Natural killer cell treated with Interleukin-12 subunit alpha and Interleukin-12 subunit beta and Interleukin-15 and Interleukin-18, amount 100 ng/mL, for 72 hours (primary cell): Measurements from ENCODE around the gene MAP7. TPM values are rescaled to one million over a fixed set of nuclear protein-coding genes. Genes with fewer than 3 reads are reported as not detected.
"Not testable (repeated sequence)": the region's sequence is repeated elsewhere in the genome, so short reads cannot be mapped to it uniquely, and the experiment has no call there.

Source experiments
- ATAC-seq, 2 donors: fragments of 150-1000 bp; cut with Tn5 transposase in 1 of 2; sonication (Bioruptor Pico), chemical (Tn5 transposase) in 1 of 2; 2 replicates each; pipeline ENCODE4 v1.10.0; 2021
- DNase-seq: peaks from one replicate; pipeline ENCODE4 v3.0.0; 2022; ENCODE audit warnings: low spot score
- H3K27ac Mint-ChIP-seq, 2 donors: 1 replicate in 1 of 2; 2 replicates in 1 of 2; pipeline ENCODE4 v1.8.0; 2022; ENCODE audit warnings: mixed read lengths in 2 of 2, mild to moderate bottlenecking in 1 of 2, moderate library complexity in 1 of 2
- H3K27me3 Mint-ChIP-seq, 2 donors: 1 replicate in 1 of 2; 2 replicates in 1 of 2; pipeline ENCODE4 v1.8.0; 2022; ENCODE audit warnings: mixed read lengths in 2 of 2
- H3K36me3 Mint-ChIP-seq: one replicate; pipeline ENCODE4 v1.8.0; 2022; ENCODE audit warnings: mixed read lengths
- H3K4me1 Mint-ChIP-seq, 2 donors: 1 replicate in 1 of 2; 2 replicates in 1 of 2; pipeline ENCODE4 v1.8.0; 2022; ENCODE audit warnings: low read depth in 2 of 2, mixed read lengths in 2 of 2, mild to moderate bottlenecking in 1 of 2
- H3K4me3 Mint-ChIP-seq: one replicate; pipeline ENCODE4 v1.8.0; 2022; ENCODE audit warnings: mixed read lengths
- H3K9me3 Mint-ChIP-seq: 2 replicates; pipeline ENCODE4 v1.8.0; 2022; ENCODE audit warnings: mixed read lengths
- total RNA-seq, 2 donors: library from RNA; stranded (reverse); gene quantifications; one replicate each; pipeline ENCODE4 v1.2.3, GENCODE V29; 2022

The MAP7 gene
- total RNA-seq, 2 donors from 2014 or later = 0.73 to 0.83 TPM

DNA sequence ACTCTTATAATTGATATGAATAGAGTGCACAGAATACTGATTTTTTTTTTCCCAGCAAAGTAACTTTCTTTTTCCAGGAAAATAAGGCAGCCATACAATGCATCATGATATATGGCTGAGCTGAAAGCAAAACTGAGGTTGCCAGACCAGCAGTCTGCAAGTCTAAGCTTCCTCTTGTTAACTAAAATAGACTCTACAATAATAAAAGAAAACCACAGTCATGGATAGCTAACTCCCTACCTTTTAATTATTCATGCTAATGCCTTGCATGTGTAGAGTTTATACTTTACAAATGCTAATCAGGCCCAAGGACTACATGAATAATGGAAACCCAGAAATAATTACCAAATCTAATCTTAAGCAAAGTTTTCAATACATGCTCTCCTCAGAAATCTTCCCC, 47.4 kb downstream of the MAP7 start:
- Mint-ChIP-seq H3K27ac (no peak overlapping the region), H3K4me1 (no peaks in the 10 kb centered on the region), H3K4me3 (no peak overlapping the region), H3K27me3 (peaks cover 2 to 16% of the 10 kb centered on the region in 2 donors), H3K9me3 (no peaks in the 10 kb centered on the region), H3K36me3 (no peaks in the 10 kb centered on the region)
- no peak for ATAC-seq
- DNase-seq = no peak

DNA sequence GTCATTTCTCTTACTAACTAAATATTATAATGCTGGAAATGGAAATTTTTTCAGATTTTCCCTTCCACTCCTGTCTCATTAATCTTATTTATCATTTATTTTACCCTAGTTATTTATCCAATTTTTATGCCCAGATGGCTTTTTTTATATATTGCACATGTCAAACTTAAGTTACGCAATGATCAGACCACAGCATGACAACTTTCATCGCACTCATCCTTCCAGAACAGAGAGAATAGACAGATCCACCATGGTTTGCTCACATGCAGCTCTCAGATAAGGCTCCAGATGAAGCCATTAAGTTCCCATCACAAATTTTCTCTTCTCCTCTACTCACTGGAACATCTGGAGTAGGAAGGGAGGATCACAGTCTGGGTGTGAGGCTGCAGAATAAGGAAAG, 48.7 kb downstream of the MAP7 start:
- Mint-ChIP-seq H3K4me3 (no peak overlapping the region), H3K4me1 (no peaks in the 10 kb centered on the region), H3K27ac (no peak overlapping the region), H3K36me3 (no peaks in the 10 kb centered on the region), H3K9me3 (no peaks in the 10 kb centered on the region), H3K27me3 (peaks cover 2 to 15% of the 10 kb centered on the region in 2 donors)
- ATAC-seq (no peak), DNase-seq (no peak)

DNA sequence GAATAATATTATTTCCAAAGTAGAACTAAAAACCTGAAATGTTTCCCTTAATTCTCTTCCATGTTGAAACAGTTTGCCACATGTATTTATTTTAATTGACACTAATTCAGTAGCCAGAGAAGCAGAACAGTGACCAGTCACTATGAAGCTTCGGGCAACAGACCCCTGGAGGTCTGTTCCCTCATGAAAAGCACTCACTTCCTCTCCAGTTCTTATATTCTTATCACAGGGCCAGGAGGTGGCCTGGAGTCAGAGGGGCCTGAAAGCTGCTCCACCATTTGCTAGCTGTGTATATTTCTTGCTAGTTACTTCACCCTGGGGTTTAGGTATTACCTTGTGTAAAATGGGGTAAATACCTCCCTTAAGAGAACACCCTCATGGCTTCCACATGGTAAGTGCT, 49.1 kb downstream of the MAP7 start:
- DNase-seq (no peak), ATAC-seq (no peak)
- Mint-ChIP-seq H3K4me3 (no peak overlapping the region), H3K4me1 (no peaks in the 10 kb centered on the region), H3K27ac (no peak overlapping the region), H3K27me3 (peaks cover under 1 to 11% of the 10 kb centered on the region in 2 donors), H3K9me3 (no peaks in the 10 kb centered on the region), H3K36me3 (no peaks in the 10 kb centered on the region)

DNA sequence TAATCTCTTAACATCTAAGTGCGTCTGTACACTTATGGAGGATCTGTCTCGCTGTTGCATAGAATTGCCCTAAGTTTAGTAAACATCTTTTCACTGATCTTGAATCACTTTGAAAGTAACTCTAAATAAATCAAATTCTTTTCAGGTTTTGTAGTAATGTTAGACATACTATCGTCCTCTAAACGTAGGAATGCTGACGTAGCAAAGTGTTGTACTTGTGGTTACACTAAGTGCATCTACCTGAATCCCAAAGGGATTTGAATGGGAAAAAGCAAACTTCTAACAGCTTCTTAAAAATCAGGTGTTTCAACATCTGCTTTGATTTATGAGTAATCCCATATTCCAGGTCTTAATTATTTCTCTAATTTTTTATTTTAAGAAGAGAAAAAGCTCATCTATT, 49.8 kb downstream of the MAP7 start:
- Mint-ChIP-seq H3K4me1 (no peaks in the 10 kb centered on the region), H3K9me3 (no peaks in the 10 kb centered on the region), H3K27ac (no peak overlapping the region), H3K27me3 (peaks cover 0 to 8% of the 10 kb centered on the region in 2 donors), H3K36me3 (no peaks in the 10 kb centered on the region), H3K4me3 (no peak overlapping the region)
- DNase-seq (no peak), ATAC-seq (no peak)

DNA sequence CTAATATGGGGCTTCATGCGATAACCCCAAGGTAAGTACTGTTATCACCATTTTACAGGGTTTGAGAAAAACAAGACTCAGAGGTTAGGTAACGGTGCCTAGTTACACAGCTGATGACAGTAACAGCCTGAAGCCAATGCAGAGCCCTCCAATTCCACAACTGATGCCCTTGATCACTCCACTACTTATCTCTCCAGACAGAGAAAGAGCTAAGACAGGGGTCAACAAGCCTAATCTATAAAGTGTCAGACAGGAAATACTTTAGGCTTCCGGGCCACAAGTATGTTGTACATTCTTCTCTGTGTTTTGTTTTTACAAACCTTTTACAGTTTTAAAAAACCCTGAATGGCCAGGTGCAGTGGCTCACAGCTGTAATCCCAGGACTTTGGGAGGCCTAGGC, 50.9 kb downstream of the MAP7 start:
- no peak overlapping the region for H3K27ac Mint-ChIP-seq
- H3K27me3 Mint-ChIP-seq = peaks cover 2 to 8% of the 10 kb centered on the region in 2 donors

DNA sequence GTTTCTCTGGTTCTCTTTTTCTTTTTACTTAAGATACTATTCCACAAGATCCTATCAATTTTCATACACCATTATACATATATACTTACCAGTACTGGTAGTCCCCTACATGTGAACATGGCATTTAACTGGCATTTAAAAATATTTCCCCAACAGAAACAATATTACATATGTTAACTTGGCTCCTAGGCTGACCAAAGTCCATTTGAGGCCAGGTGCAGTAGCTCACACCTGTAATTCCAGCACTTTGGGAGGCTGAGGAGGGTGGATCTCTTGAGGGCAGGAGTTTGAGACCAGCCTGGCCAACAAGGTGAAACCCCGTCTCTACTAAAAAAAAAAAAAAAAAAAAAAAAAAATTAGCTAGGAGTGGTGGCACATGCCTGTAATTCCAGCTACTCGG, 53.8 kb downstream of the MAP7 start:
- not testable (repeated sequence) for H3K4me1 Mint-ChIP-seq, H3K9me3 Mint-ChIP-seq, DNase-seq, H3K27ac Mint-ChIP-seq, ATAC-seq, H3K4me3 Mint-ChIP-seq, H3K36me3 Mint-ChIP-seq, H3K27me3 Mint-ChIP-seq

More for the DNA sequence above, 50.9 kb downstream of the MAP7 start:
- ATAC-seq = no peak
- no peak for DNase-seq
- H3K4me3 Mint-ChIP-seq = no peak overlapping the region
- no peaks in the 10 kb centered on the region for H3K36me3 Mint-ChIP-seq
- no peaks in the 10 kb centered on the region for H3K9me3 Mint-ChIP-seq
- H3K4me1 Mint-ChIP-seq = no peaks in the 10 kb centered on the region

DNA sequence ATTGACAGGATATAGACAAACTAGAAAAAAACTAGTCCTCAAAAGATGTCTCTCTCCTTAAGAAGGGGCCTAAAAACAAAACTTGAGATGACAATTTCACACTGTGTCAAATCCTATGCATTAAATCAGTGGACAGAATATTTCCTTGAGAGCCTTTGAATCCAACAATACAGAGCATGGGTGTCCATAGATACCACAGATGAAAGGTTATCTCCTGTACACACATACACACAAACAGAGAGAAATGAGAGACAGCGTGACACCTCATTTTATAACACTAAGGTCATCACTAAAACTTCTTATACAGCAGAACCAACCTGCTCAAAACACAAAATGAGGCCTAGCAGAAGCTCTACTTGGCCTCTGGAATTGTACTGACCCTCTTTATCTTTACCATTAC, 55.5 kb downstream of the MAP7 start:
- ATAC-seq (no peak), DNase-seq (no peak)
- Mint-ChIP-seq H3K4me3 (no peak overlapping the region), H3K27ac (no peak overlapping the region), H3K36me3 (no peaks in the 10 kb centered on the region), H3K4me1 (no peaks in the 10 kb centered on the region), H3K27me3 (peaks cover 4 to 9% of the 10 kb centered on the region in 2 donors), H3K9me3 (no peaks in the 10 kb centered on the region)

DNA sequence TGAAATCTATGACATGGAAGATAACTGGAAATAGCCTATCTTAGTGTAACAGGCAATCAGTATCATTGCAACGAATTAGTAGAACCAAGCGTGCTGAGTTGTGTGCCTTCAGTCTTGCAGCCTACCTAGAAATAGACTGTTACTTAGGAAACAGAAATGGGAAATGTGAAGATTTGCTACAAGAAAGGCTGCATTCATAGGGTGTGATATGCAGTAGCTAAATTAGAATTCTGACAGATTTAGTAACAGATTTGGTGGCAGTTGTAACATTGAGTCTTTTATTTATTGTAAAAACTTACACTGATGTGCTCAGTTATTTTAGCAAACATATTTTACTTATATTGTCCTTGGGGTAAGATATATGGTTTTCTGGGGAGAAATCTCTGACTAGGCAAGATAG, 56.2 kb downstream of the MAP7 start:
- H3K27me3 Mint-ChIP-seq = peaks cover 4 to 9% of the 10 kb centered on the region in 2 donors
- H3K27ac Mint-ChIP-seq = no peak overlapping the region
- no peak for DNase-seq
- H3K9me3 Mint-ChIP-seq = no peaks in the 10 kb centered on the region
- no peak for ATAC-seq
- no peak overlapping the region for H3K4me3 Mint-ChIP-seq
- no peaks in the 10 kb centered on the region for H3K4me1 Mint-ChIP-seq
- no peaks in the 10 kb centered on the region for H3K36me3 Mint-ChIP-seq

DNA sequence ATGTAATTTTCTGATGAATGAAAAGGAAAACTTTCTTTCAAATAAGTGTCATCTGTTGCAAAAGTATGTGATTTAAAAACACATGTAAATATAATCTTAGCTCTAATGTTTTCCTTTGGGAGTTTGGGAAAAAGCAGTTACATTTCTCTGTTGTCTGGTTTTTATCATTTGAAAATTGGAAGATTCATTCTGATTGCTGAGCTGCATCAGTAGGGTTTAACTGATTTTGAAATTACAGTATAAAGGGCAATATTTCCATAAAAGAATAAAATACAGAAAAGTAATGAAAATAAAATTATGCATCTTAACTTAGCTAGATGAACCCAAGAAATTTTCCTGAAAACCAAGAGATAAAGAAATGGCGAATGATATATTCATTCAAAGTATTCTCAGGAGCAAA, 57.8 kb downstream of the MAP7 start:
- no peak for DNase-seq
- no peaks in the 10 kb centered on the region for H3K4me1 Mint-ChIP-seq
- H3K36me3 Mint-ChIP-seq = no peaks in the 10 kb centered on the region
- no peaks in the 10 kb centered on the region for H3K9me3 Mint-ChIP-seq
- no peak overlapping the region for H3K27ac Mint-ChIP-seq
- no peak for ATAC-seq
- H3K4me3 Mint-ChIP-seq = no peak overlapping the region
- H3K27me3 Mint-ChIP-seq = peaks cover 4 to 9% of the 10 kb centered on the region in 2 donors

DNA sequence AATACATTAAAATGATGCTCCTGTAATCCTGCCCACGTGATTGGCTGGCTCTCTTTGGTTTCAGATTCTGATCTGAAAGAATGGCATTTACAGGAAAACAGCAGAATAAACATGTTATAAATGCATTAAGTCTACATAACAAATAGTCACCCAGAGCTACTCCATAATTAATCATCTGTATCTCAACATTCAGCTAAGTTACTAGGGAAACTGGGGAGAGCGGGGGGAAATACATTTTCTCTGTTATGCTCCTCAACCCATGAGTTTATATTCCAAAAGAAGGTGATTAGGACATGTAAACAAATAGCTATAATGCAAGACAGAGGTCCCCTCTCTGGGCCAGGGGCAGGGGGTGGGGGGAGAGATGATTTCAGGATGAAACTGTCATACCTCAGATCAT, 58.5 kb downstream of the MAP7 start:
- H3K4me1 Mint-ChIP-seq = no peaks in the 10 kb centered on the region
- no peak overlapping the region for H3K4me3 Mint-ChIP-seq
- H3K36me3 Mint-ChIP-seq = no peaks in the 10 kb centered on the region
- ATAC-seq (no peak), DNase-seq (no peak)
- peaks cover 4 to 9% of the 10 kb centered on the region in 2 donors for H3K27me3 Mint-ChIP-seq
- H3K27ac Mint-ChIP-seq = no peak overlapping the region
- H3K9me3 Mint-ChIP-seq = no peaks in the 10 kb centered on the region

DNA sequence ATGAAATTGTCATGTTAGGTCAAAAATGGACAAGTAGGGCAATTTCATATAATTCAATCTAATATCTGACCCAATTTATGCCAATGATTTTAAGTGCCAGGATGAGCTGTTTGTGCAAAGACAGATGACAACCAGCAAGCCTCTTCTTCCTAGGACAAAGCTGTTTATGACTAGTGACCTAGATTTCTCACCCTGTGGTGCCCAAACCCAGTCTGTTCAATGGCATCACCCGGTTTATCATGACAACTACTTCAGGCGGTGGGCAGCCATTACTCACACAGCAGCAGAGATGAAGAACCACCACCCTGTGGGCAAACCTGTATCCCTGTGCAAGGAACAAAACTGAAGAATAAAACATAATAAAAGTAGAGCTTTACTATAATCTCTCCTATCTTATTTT, 59.0 kb downstream of the MAP7 start:
- Mint-ChIP-seq H3K9me3 (no peaks in the 10 kb centered on the region), H3K4me3 (no peak overlapping the region), H3K4me1 (no peaks in the 10 kb centered on the region), H3K27me3 (peaks cover 4 to 9% of the 10 kb centered on the region in 2 donors), H3K27ac (no peak overlapping the region), H3K36me3 (no peaks in the 10 kb centered on the region)
- ATAC-seq (no peak), DNase-seq (no peak)

DNA sequence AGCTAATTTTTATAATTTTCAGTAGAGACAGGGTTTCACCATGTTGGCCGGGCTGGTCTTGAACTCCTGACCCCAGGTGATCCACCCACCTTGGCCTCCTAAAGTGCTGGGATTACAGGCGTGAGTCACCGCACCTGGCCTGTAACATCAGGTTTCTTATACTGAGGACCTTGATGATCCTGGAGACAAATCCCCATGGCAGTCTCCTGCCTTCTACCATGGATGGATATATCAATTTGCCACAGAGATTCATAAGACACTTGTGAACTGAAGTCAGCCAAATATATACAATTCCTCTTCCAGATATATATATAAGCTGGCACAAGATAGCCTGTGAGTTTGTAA, 60.6 kb downstream of the MAP7 start:
- not testable (repeated sequence) for H3K9me3 Mint-ChIP-seq, H3K27ac Mint-ChIP-seq, H3K4me3 Mint-ChIP-seq, H3K4me1 Mint-ChIP-seq, H3K36me3 Mint-ChIP-seq, H3K27me3 Mint-ChIP-seq, DNase-seq, ATAC-seq

DNA sequence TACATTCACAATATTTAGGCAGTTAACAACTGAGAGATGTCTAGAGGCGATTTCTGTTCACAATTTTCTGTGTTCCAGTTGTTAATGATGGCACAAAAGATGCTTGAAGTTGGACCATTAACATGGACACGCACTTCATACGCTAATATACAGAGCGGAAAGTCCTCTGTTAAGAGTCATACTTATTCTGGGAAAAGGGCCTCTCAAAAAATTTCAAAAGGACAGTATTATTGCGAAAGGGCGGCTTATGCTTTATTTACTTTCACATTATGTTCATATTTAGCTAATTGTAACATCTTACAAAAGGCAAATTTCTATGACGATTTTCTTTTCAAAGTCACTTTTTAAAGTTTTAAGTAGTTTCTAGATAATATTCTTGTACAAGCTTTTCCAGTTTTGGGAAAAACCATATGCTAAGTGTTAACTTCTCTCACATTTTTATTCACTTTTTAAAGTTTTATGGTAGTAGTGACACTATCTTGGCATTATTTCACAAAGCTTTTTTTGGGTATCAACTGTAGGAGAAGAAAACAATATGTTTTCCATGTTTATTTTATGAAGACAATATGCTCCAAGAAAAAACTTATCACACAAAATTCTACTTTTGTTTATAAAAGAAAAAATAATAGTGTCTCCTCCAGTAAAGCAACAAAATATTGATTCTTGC, 62.3 kb downstream of the MAP7 start:
- no peak for ATAC-seq
- DNase-seq = no peak
- H3K4me1 Mint-ChIP-seq = no peaks in the 10 kb centered on the region
- H3K4me3 Mint-ChIP-seq = no peak overlapping the region
- H3K36me3 Mint-ChIP-seq = no peaks in the 10 kb centered on the region
- H3K27me3 Mint-ChIP-seq = peaks cover 0 to 9% of the 10 kb centered on the region in 2 donors
- H3K27ac Mint-ChIP-seq = no peak overlapping the region
- no peaks in the 10 kb centered on the region for H3K9me3 Mint-ChIP-seq

DNA sequence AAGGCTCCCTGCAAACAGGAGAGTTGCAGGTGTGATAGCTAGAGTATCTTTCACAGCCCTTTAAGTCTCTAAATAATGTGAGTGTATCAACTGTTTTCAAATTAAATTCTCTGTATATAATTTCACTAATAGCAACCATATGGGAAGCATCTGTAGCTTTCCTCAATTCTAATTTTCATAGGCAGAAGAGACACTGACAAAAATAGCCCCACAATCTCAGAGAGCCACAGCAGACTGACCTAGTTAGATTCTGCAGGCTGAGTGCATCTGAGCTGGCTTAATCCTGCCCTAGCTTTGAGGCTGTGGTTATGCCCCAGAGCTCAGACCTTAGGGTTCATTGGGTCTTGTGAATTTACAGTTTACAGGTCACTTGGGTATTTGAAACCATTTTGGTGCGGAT, 63.9 kb downstream of the MAP7 start:
- no peaks in the 10 kb centered on the region for H3K9me3 Mint-ChIP-seq
- peaks cover 3 to 8% of the 10 kb centered on the region in 2 donors for H3K27me3 Mint-ChIP-seq
- no peak for ATAC-seq
- H3K36me3 Mint-ChIP-seq = no peaks in the 10 kb centered on the region
- no peaks in the 10 kb centered on the region for H3K4me1 Mint-ChIP-seq
- no peak for DNase-seq
- no peak overlapping the region for H3K4me3 Mint-ChIP-seq
- H3K27ac Mint-ChIP-seq = no peak overlapping the region

DNA sequence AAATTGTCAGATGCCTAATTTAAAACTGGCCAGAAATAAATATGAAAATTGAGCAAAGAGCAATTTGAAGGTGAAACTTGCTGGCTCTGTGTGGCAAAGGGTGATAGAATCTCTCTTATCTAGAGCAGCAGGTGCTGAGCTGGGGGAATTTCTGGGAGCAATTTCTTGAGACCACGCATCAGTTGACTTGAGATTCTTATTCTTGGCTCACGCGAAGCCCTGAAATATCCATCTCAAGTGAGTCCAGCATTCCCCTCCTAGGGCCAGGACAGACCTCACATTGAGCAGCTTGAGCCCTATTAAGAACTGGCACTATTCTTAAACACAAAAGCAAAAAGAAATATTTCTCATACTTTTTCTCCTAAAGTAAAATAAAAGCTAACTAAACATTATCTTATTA, 66.3 kb downstream of the MAP7 start:
- ATAC-seq = no peak
- DNase-seq = no peak
- H3K27me3 Mint-ChIP-seq = peaks cover 7 to 21% of the 10 kb centered on the region in 2 donors
- no peaks in the 10 kb centered on the region for H3K36me3 Mint-ChIP-seq
- H3K27ac Mint-ChIP-seq = no peak overlapping the region
- peaks cover 2% of the 10 kb centered on the region for H3K9me3 Mint-ChIP-seq
- no peak overlapping the region for H3K4me3 Mint-ChIP-seq
- no peaks in the 10 kb centered on the region for H3K4me1 Mint-ChIP-seq
